Nephron progenitor cell (in vitro differentiated cells): Measurements from ENCODE around the gene RGS5.

ENCODE experiments used
- DNase-seq: peaks from one replicate; pipeline ENCODE4 v3.0.0; 2021
- H3K27ac Mint-ChIP-seq: 2 replicates; pipeline ENCODE4 v1.8.0; 2021; ENCODE audit warnings: mild to moderate bottlenecking, moderate library complexity, mixed read lengths
- H3K27me3 Mint-ChIP-seq: 2 replicates; pipeline ENCODE4 v1.8.0; 2021; ENCODE audit warnings: mild to moderate bottlenecking, low read depth, mixed read lengths; ENCODE audit not compliant: poor library complexity
- H3K36me3 Mint-ChIP-seq: 2 replicates; pipeline ENCODE4 v1.8.0; 2021; ENCODE audit warnings: low read depth, mixed read lengths
- H3K4me1 Mint-ChIP-seq: 2 replicates; pipeline ENCODE4 v1.8.0; 2021; ENCODE audit warnings: mixed read lengths
- H3K4me3 Mint-ChIP-seq: 2 replicates; pipeline ENCODE4 v1.8.0; 2021; ENCODE audit warnings: mild to moderate bottlenecking, moderate library complexity, mixed read lengths
- H3K9me3 Mint-ChIP-seq: 2 replicates; pipeline ENCODE4 v1.8.0; 2021; ENCODE audit warnings: mild to moderate bottlenecking, moderate library complexity, mixed read lengths
- TF ChIP-seq, protein P1 (sequence below): fragments of 200-600 bp; sonication (generic); IDR thresholded peaks from 2 replicates; pipeline ENCODE4 v1.5.0; 2021; ENCODE audit warnings: antibody characterized with exemption

Gene RGS5

DNA sequence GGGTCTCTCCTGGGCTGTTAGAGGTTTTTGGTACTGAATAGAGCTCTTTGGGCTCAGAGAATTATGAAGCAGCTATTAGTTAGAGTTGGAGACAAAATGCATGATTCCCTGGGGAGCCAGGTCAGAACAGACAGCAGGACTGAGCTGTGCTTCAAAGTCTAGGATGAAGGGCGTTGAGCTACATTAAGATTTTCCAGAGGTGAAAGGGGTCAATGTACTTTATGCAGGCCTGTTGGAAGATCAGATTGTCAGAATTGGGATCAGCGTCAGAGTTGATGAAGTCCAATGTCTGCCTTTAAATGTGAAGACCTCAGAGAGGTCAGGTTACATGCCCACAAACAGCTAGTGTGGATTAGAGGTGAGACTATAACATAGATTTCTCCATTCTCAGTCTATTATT is 53.8 kb downstream of the RGS5 start:
- no peaks in the 10 kb centered on the region for H3K4me1 Mint-ChIP-seq
- no peaks in the 10 kb centered on the region for H3K36me3 Mint-ChIP-seq
- no peak overlapping the region for H3K27ac Mint-ChIP-seq
- H3K27me3 Mint-ChIP-seq = peaks cover 3% of the 10 kb centered on the region
- no peak overlapping the region for H3K4me3 Mint-ChIP-seq
- no peak for DNase-seq
- TF ChIP-seq, protein P1, sequence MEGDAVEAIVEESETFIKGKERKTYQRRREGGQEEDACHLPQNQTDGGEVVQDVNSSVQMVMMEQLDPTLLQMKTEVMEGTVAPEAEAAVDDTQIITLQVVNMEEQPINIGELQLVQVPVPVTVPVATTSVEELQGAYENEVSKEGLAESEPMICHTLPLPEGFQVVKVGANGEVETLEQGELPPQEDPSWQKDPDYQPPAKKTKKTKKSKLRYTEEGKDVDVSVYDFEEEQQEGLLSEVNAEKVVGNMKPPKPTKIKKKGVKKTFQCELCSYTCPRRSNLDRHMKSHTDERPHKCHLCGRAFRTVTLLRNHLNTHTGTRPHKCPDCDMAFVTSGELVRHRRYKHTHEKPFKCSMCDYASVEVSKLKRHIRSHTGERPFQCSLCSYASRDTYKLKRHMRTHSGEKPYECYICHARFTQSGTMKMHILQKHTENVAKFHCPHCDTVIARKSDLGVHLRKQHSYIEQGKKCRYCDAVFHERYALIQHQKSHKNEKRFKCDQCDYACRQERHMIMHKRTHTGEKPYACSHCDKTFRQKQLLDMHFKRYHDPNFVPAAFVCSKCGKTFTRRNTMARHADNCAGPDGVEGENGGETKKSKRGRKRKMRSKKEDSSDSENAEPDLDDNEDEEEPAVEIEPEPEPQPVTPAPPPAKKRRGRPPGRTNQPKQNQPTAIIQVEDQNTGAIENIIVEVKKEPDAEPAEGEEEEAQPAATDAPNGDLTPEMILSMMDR = no peak
- no peaks in the 10 kb centered on the region for H3K9me3 Mint-ChIP-seq

GRCh38 chr1:163147019-163147418 is 55.7 kb downstream of the RGS5 start:
- no peak for DNase-seq
- Mint-ChIP-seq H3K36me3 (no peaks in the 10 kb centered on the region), H3K4me1 (no peaks in the 10 kb centered on the region), H3K9me3 (no peaks in the 10 kb centered on the region), H3K27me3 (peaks cover 3% of the 10 kb centered on the region), H3K4me3 (no peak overlapping the region), H3K27ac (no peak overlapping the region)
- TF ChIP-seq, protein P1 = no peak

DNA sequence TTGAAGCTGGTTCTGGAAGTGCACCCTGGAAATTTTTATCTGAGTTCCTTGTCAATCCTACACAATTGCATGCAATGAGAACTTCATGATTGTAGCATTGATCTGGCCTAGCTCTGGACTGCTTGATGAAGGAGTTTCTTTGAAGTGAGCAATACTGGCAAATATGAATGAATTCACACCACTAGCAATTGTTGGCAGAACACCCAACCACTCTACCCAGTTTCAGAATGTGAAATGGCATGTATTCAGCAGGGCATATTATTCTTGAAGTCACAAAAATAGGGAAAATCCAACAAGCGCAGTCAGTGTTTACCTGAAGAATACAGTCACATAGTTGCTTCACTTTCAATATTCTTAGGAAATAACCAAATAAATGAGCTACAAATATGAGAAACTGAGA is 57.3 kb downstream of the RGS5 start:
- no peaks in the 10 kb centered on the region for H3K36me3 Mint-ChIP-seq

DNA sequence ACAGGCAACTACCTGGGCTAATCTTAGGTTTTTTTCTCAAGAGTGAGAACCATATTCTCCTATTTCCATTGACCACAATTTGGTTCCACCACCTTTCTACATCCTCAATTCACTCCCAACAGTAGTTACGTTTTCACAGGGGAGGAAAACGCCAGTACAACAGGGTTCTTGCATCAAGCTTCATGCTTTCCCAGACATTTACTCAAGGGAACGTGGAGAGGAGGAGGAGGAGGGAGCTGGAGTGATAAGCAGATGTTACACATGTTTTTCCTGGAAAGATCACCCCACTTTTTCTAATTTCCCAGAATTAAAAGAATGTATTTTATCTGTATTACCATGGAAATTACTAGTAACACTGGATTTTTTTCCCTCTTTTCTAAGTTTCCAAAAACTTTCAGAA is 58.3 kb downstream of the RGS5 start:
- peaks cover 3% of the 10 kb centered on the region for H3K27me3 Mint-ChIP-seq
- H3K36me3 Mint-ChIP-seq = no peaks in the 10 kb centered on the region
- H3K9me3 Mint-ChIP-seq = no peaks in the 10 kb centered on the region

More for the DNA sequence above, 57.3 kb downstream of the RGS5 start:
- H3K4me1 Mint-ChIP-seq = no peaks in the 10 kb centered on the region
- no peak overlapping the region for H3K27ac Mint-ChIP-seq
- H3K27me3 Mint-ChIP-seq = peaks cover 3% of the 10 kb centered on the region
- no peak for DNase-seq
- no peak overlapping the region for H3K4me3 Mint-ChIP-seq
- TF ChIP-seq, protein P1 = no peak
- H3K9me3 Mint-ChIP-seq = no peaks in the 10 kb centered on the region

DNA sequence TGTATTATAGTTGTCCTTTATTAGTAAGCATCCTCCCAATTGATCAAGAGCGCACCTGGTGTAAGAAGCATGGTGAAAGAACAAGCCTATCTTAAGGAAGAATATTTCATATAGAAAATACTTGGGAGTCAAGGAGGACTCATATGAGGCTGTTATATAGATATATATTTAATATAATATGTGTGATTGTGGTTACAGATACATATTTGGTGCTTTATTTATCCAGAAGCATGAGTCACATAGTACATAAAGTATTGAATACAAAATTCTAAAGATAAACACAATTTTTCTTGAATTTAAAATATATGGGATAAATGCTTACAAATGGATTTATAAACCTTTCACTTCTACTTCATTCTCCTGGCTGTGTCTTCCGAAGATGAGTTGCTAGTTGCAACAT is 60.6 kb downstream of the RGS5 start:
- H3K27me3 Mint-ChIP-seq = no peaks in the 10 kb centered on the region
- H3K9me3 Mint-ChIP-seq = no peaks in the 10 kb centered on the region
- no peak overlapping the region for H3K4me3 Mint-ChIP-seq
- DNase-seq = no peak
- TF ChIP-seq, protein P1 = no peak
- no peaks in the 10 kb centered on the region for H3K36me3 Mint-ChIP-seq
- no peaks in the 10 kb centered on the region for H3K4me1 Mint-ChIP-seq
- no peak overlapping the region for H3K27ac Mint-ChIP-seq

More for the DNA sequence above, 58.3 kb downstream of the RGS5 start:
- TF ChIP-seq, protein P1 = no peak
- no peak for DNase-seq
- no peaks in the 10 kb centered on the region for H3K4me1 Mint-ChIP-seq
- H3K27ac Mint-ChIP-seq = no peak overlapping the region
- no peak overlapping the region for H3K4me3 Mint-ChIP-seq

DNA sequence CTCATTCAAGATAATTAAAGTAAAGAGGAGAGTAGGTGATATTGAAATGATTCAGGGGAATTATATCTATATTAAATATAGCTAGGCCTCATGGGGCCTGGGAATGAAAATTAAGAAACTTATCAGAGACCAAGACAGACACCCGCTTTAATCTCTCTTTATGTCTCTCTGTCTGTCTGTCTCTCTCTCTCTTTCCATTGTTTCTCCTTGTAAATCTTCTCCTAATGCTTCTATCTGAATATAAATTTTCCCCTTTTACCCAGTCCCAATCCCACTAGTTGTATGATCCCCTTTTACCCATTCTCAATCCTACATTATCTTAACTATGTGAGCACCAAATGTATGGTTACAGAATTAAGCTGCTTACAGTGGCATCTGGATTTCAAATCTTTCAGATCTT is 61.2 kb downstream of the RGS5 start:
- Mint-ChIP-seq H3K9me3 (no peaks in the 10 kb centered on the region), H3K27ac (no peak overlapping the region), H3K4me3 (no peak overlapping the region), H3K36me3 (no peaks in the 10 kb centered on the region), H3K4me1 (no peaks in the 10 kb centered on the region), H3K27me3 (no peaks in the 10 kb centered on the region)
- DNase-seq = no peak
- TF ChIP-seq, protein P1 = no peak
